HG02852 (cell line): Measurements from ENCODE around the gene DHH.

Experiments
- ATAC-seq: cut with Tn5 transposase; IDR thresholded peaks from one replicate; pipeline ENCODE4 v1.9.1; 2021; ENCODE audit warnings: mild to moderate bottlenecking, moderate library complexity; ENCODE audit not compliant: unreplicated experiment

Gene DHH

GRCh38 chr12:49051777-49052438, 42.7 kb downstream of the DHH start:
- ATAC-seq: no peak

GRCh38 chr12:49051373-49051764, 43.2 kb downstream of the DHH start:
- no peak for ATAC-seq

- ATAC-seq: no peak
Measured at GRCh38 chr12:49050507-49051372, 43.9 kb downstream of the DHH start.

- no peak for ATAC-seq
Measured at GRCh38 chr12:49049566-49050224, 44.9 kb downstream of the DHH start.

GRCh38 chr12:49048953-49049352, 45.6 kb downstream of the DHH start:
- ATAC-seq: no peak

- ATAC-seq: no peak
Measured at GRCh38 chr12:49046129-49046895, 48.3 kb downstream of the DHH start.

- ATAC-seq: no peak
Measured at GRCh38 chr12:49044660-49045059, 49.9 kb downstream of the DHH start.

GRCh38 chr12:49043856-49044258, 50.7 kb downstream of the DHH start:
- ATAC-seq: no peak

GRCh38 chr12:49043241-49043640, 51.4 kb downstream of the DHH start:
- ATAC-seq: no peak

- no peak for ATAC-seq
Measured at GRCh38 chr12:49041881-49042484, 52.6 kb downstream of the DHH start.

GRCh38 chr12:49041036-49041880, 53.3 kb downstream of the DHH start:
- ATAC-seq: no peak

GRCh38 chr12:49040364-49040855, 54.2 kb downstream of the DHH start:
- ATAC-seq: no peak

- ATAC-seq: no peak
Measured at GRCh38 chr12:49039421-49040363, 54.9 kb downstream of the DHH start.

GRCh38 chr12:49038291-49038955, 56.2 kb downstream of the DHH start:
- ATAC-seq: no peak

- no peak for ATAC-seq
Measured at GRCh38 chr12:49037947-49038237, 56.7 kb downstream of the DHH start.

- no peak for ATAC-seq
Measured at GRCh38 chr12:49037111-49037946, 57.3 kb downstream of the DHH start.
